ENCODE results near the gene TRIM66. TPM values are rescaled to one million over a fixed set of nuclear protein-coding genes. Genes with fewer than 3 reads are reported as not detected.

Gene TRIM66
- total RNA-seq, 1 donor from 2014 or later: 14.6 TPM

- H3K9me3 Mint-ChIP-seq: no peaks in the 10 kb centered on the region
- no peak for DNase-seq (ENCODE audit: low spot score)
- peaks cover 4% of the 10 kb centered on the region for H3K4me1 Mint-ChIP-seq (ENCODE audit: low read depth)
- no peaks in the 10 kb centered on the region for H3K36me3 Mint-ChIP-seq (ENCODE audit: low read depth)
- intact Hi-C loops (cut with micrococcal nuclease): no loop called here
- no peak overlapping the region for H3K4me3 Mint-ChIP-seq (ENCODE audit: low read depth)
- H3K27ac Mint-ChIP-seq: no peak overlapping the region
- H3K27me3 Mint-ChIP-seq (ENCODE audit: low read depth): peaks cover 22% of the 10 kb centered on the region
Measured at GRCh38 chr11:8603696-8604077, 78.8 kb downstream of the TRIM66 start.

- DNase-seq (ENCODE audit: low spot score): no peak
- H3K9me3 Mint-ChIP-seq: no peaks in the 10 kb centered on the region
- H3K4me1 Mint-ChIP-seq (ENCODE audit: low read depth): peaks cover 4% of the 10 kb centered on the region
- intact Hi-C loops (cut with micrococcal nuclease): no loop called here
- H3K27ac Mint-ChIP-seq: no peak overlapping the region
- no peak overlapping the region for H3K4me3 Mint-ChIP-seq (ENCODE audit: low read depth)
- peaks cover 32% of the 10 kb centered on the region for H3K27me3 Mint-ChIP-seq (ENCODE audit: low read depth)
- no peaks in the 10 kb centered on the region for H3K36me3 Mint-ChIP-seq (ENCODE audit: low read depth)
Measured at GRCh38 chr11:8601376-8602133, 80.9 kb downstream of the TRIM66 start.

- intact Hi-C loops (cut with micrococcal nuclease): no loop called here
- Mint-ChIP-seq H3K36me3 (ENCODE audit: low read depth) (no peaks in the 10 kb centered on the region), H3K4me3 (ENCODE audit: low read depth) (no peak overlapping the region), H3K9me3 (no peaks in the 10 kb centered on the region), H3K4me1 (ENCODE audit: low read depth) (peaks cover 1% of the 10 kb centered on the region), H3K27ac (no peak overlapping the region), H3K27me3 (ENCODE audit: low read depth) (peaks cover 41% of the 10 kb centered on the region)
- DNase-seq (ENCODE audit: low spot score): no peak
Measured at GRCh38 chr11:8598506-8598905, 84.0 kb downstream of the TRIM66 start.

- intact Hi-C loops (cut with micrococcal nuclease): no loop called here
Measured at GRCh38 chr11:8597182-8597581, 85.3 kb downstream of the TRIM66 start.

GRCh38 chr11:8596504-8597046 lies 85.9 kb downstream of the TRIM66 start:
- no peaks in the 10 kb centered on the region for H3K36me3 Mint-ChIP-seq (ENCODE audit: low read depth)
- H3K27me3 Mint-ChIP-seq (ENCODE audit: low read depth): peaks cover 55% of the 10 kb centered on the region
- DNase-seq (ENCODE audit: low spot score): no peak
- intact Hi-C loops (cut with micrococcal nuclease): no loop called here
- H3K4me3 Mint-ChIP-seq (ENCODE audit: low read depth): no peak overlapping the region
- H3K27ac Mint-ChIP-seq: no peak overlapping the region
- H3K4me1 Mint-ChIP-seq (ENCODE audit: low read depth): peaks cover 4% of the 10 kb centered on the region
- H3K9me3 Mint-ChIP-seq: no peaks in the 10 kb centered on the region

More at GRCh38 chr11:8597182-8597581, 85.3 kb downstream of the TRIM66 start:
- peaks cover 51% of the 10 kb centered on the region for H3K27me3 Mint-ChIP-seq (ENCODE audit: low read depth)
- H3K36me3 Mint-ChIP-seq (ENCODE audit: low read depth): no peaks in the 10 kb centered on the region
- no peak for DNase-seq (ENCODE audit: low spot score)
- no peak overlapping the region for H3K27ac Mint-ChIP-seq
- no peak overlapping the region for H3K4me3 Mint-ChIP-seq (ENCODE audit: low read depth)
- peaks cover 4% of the 10 kb centered on the region for H3K4me1 Mint-ChIP-seq (ENCODE audit: low read depth)
- H3K9me3 Mint-ChIP-seq: no peaks in the 10 kb centered on the region

- H3K36me3 Mint-ChIP-seq (ENCODE audit: low read depth): no peaks in the 10 kb centered on the region
- peaks cover 4% of the 10 kb centered on the region for H3K4me1 Mint-ChIP-seq (ENCODE audit: low read depth)
- intact Hi-C loops (cut with micrococcal nuclease): no loop called here
- peak within 1 kb of the TSS; percentile 67 for H3K4me3 Mint-ChIP-seq (ENCODE audit: low read depth)
- DNase-seq (ENCODE audit: low spot score): peak; percentile 24
- peaks cover 66% of the 10 kb centered on the region for H3K27me3 Mint-ChIP-seq (ENCODE audit: low read depth)
- no peaks in the 10 kb centered on the region for H3K9me3 Mint-ChIP-seq
- H3K27ac Mint-ChIP-seq: no peak within 1 kb of the TSS
Measured at GRCh38 chr11:8593935-8594909, 88.2 kb downstream of the TRIM66 start, which contains the start of gene STK33. Gene STK33, minus strand, starts transcription at chr11:8594228. Its CDS starts 119,323 bp downstream, at chr11:8474905.

GRCh38 chr11:8593455-8593854 lies 89.0 kb downstream of the TRIM66 start:
- peaks cover 4% of the 10 kb centered on the region for H3K4me1 Mint-ChIP-seq (ENCODE audit: low read depth)
- DNase-seq (ENCODE audit: low spot score): no peak
- no peaks in the 10 kb centered on the region for H3K36me3 Mint-ChIP-seq (ENCODE audit: low read depth)
- H3K27me3 Mint-ChIP-seq (ENCODE audit: low read depth): peaks cover 66% of the 10 kb centered on the region
- intact Hi-C loops (cut with micrococcal nuclease): no loop called here
- peak overlapping the region; percentile 67 for H3K4me3 Mint-ChIP-seq (ENCODE audit: low read depth)
- no peak overlapping the region for H3K27ac Mint-ChIP-seq
- H3K9me3 Mint-ChIP-seq: no peaks in the 10 kb centered on the region

GRCh38 chr11:8587915-8588314 lies 94.5 kb downstream of the TRIM66 start:
- no peaks in the 10 kb centered on the region for H3K9me3 Mint-ChIP-seq
- no peak overlapping the region for H3K4me3 Mint-ChIP-seq (ENCODE audit: low read depth)
- no peak overlapping the region for H3K27ac Mint-ChIP-seq
- DNase-seq (ENCODE audit: low spot score): no peak
- peaks cover 27% of the 10 kb centered on the region for H3K27me3 Mint-ChIP-seq (ENCODE audit: low read depth)
- no peaks in the 10 kb centered on the region for H3K4me1 Mint-ChIP-seq (ENCODE audit: low read depth)
- intact Hi-C loops (cut with micrococcal nuclease): no loop called here
- no peaks in the 10 kb centered on the region for H3K36me3 Mint-ChIP-seq (ENCODE audit: low read depth)

GRCh38 chr11:8586805-8587204 lies 95.7 kb downstream of the TRIM66 start:
- no peak overlapping the region for H3K4me3 Mint-ChIP-seq (ENCODE audit: low read depth)
- intact Hi-C loops (cut with micrococcal nuclease): no loop called here

GRCh38 chr11:8586184-8586583 lies 96.3 kb downstream of the TRIM66 start:
- no peaks in the 10 kb centered on the region for H3K9me3 Mint-ChIP-seq
- no peaks in the 10 kb centered on the region for H3K4me1 Mint-ChIP-seq (ENCODE audit: low read depth)
- H3K4me3 Mint-ChIP-seq (ENCODE audit: low read depth): no peak overlapping the region
- no peak overlapping the region for H3K27ac Mint-ChIP-seq
- DNase-seq (ENCODE audit: low spot score): no peak
- H3K27me3 Mint-ChIP-seq (ENCODE audit: low read depth): peaks cover 16% of the 10 kb centered on the region
- no peaks in the 10 kb centered on the region for H3K36me3 Mint-ChIP-seq (ENCODE audit: low read depth)
- intact Hi-C loops (cut with micrococcal nuclease): no loop called here

More at GRCh38 chr11:8586805-8587204, 95.7 kb downstream of the TRIM66 start:
- Mint-ChIP-seq H3K27ac (no peak overlapping the region), H3K36me3 (ENCODE audit: low read depth) (no peaks in the 10 kb centered on the region), H3K4me1 (ENCODE audit: low read depth) (no peaks in the 10 kb centered on the region), H3K9me3 (no peaks in the 10 kb centered on the region), H3K27me3 (ENCODE audit: low read depth) (peaks cover 21% of the 10 kb centered on the region)
- no peak for DNase-seq (ENCODE audit: low spot score)

- intact Hi-C loops (cut with micrococcal nuclease): no loop called here
- H3K27me3 Mint-ChIP-seq (ENCODE audit: low read depth): peaks cover 18% of the 10 kb centered on the region
- H3K4me1 Mint-ChIP-seq (ENCODE audit: low read depth): no peaks in the 10 kb centered on the region
- H3K4me3 Mint-ChIP-seq (ENCODE audit: low read depth): no peak overlapping the region
- no peaks in the 10 kb centered on the region for H3K36me3 Mint-ChIP-seq (ENCODE audit: low read depth)
- H3K27ac Mint-ChIP-seq: no peak overlapping the region
- no peaks in the 10 kb centered on the region for H3K9me3 Mint-ChIP-seq
- DNase-seq (ENCODE audit: low spot score): no peak
Measured at GRCh38 chr11:8584511-8584910, 98.0 kb downstream of the TRIM66 start.

GRCh38 chr11:8584082-8584481 lies 98.4 kb downstream of the TRIM66 start:
- Mint-ChIP-seq H3K9me3 (no peaks in the 10 kb centered on the region), H3K4me1 (ENCODE audit: low read depth) (no peaks in the 10 kb centered on the region), H3K27me3 (ENCODE audit: low read depth) (peaks cover 16% of the 10 kb centered on the region), H3K27ac (no peak overlapping the region), H3K4me3 (ENCODE audit: low read depth) (no peak overlapping the region), H3K36me3 (ENCODE audit: low read depth) (no peaks in the 10 kb centered on the region)
- no peak for DNase-seq (ENCODE audit: low spot score)
- intact Hi-C loops (cut with micrococcal nuclease): no loop called here
